K562 (cell line): ENCODE results near the gene PIF1.

Source experiments
- BRD4 ChIP-seq: fragments of 200-600 bp; sonication (generic); IDR thresholded peaks from 2 replicates; pipeline ENCODE4 v1.6.1; 2017; ENCODE audit warnings: inconsistent platforms
- EP300 ChIP-seq: IDR thresholded peaks from 2 replicates; pipeline ENCODE4 v1.6.1; 2012; ENCODE audit warnings: low read length, improper control_type of control experiment
- FOXK2 ChIP-seq, 2 experiments: fragments of 450-650 bp; IDR thresholded peaks in 1 of 2; conservative IDR thresholded peaks in 1 of 2; 2 replicates each; pipeline ENCODE4 v1.6.1; 2016; ENCODE audit warnings: low read depth in 2 of 2, mild to moderate bottlenecking in 1 of 2
- KLF10 ChIP-seq: fragments of 250-450 bp; sonication (Bioruptor Pico); IDR thresholded peaks from 2 replicates; pipeline ENCODE4 v1.6.1; 2021; ENCODE audit warnings: matching md5 sums
- POLR3A ChIP-seq: IDR thresholded peaks from 2 replicates; pipeline ENCODE4 v1.6.1; 2011; ENCODE audit warnings: borderline replicate concordance, mild to moderate bottlenecking, moderate library complexity; ENCODE audit not compliant: insufficient read length, insufficient read depth; ENCODE audit errors: extremely low read depth
- YY1 ChIP-seq, 3 experiments: IDR thresholded peaks; 2 replicates each; pipeline ENCODE4 v1.6.1; 2011; ENCODE audit warnings: low read length in 2 of 3, mild to moderate bottlenecking in 2 of 3, moderate library complexity in 2 of 3, borderline replicate concordance in 1 of 3, control low read depth in 1 of 3, low read depth in 1 of 3; ENCODE audit not compliant: insufficient read depth in 3 of 3, insufficient replicate concordance in 2 of 3, control insufficient read depth in 1 of 3, insufficient read length in 1 of 3; ENCODE audit errors: extremely low read depth in 1 of 3
- ZZZ3 ChIP-seq: fragments of 450-650 bp; IDR thresholded peaks from 2 replicates; pipeline ENCODE4 v1.6.1; 2016; ENCODE audit warnings: antibody characterized with exemption, mild to moderate bottlenecking, moderate library complexity
- TF ChIP-seq, protein P1 (sequence below), 3 experiments: IDR thresholded peaks in 2 of 3; conservative IDR thresholded peaks in 1 of 3; 2 replicates each; pipeline ENCODE4 v1.5.1; 2011 to 2012; ENCODE audit warnings: low read length in 3 of 3, mild to moderate bottlenecking in 3 of 3, control low read depth in 2 of 3, improper control_type of control experiment in 1 of 3, inconsistent platforms in 1 of 3, low read depth in 1 of 3, mixed read lengths in 1 of 3, moderate library complexity in 1 of 3; ENCODE audit not compliant: insufficient read depth in 2 of 3

DNA sequence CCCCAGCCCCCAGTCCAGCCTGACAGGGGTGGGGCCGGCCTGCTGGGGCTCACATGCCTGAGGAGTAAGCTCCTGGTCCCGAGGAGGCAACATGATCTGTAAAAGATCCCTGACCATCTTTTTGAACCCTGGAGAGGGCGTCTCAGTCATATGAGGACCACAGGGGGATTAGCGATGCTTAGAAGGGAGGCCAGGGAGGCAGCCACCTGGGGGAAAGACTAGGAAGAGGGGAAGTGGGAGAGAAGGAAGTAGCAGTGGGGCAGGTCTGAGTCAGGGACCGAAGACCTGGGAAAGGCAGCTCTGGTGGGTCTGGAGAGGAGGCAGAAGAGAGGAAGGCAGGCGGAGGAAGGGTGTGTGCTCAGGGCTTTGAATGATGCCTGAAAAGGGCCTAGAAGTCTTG, 18.9 kb downstream of the PIF1 start:
- no peak for TF ChIP-seq BRD4
- no peak for TF ChIP-seq POLR3A
- TF ChIP-seq ZZZ3 = no peak
- TF ChIP-seq EP300 = no peak
- TF ChIP-seq, protein P1, sequence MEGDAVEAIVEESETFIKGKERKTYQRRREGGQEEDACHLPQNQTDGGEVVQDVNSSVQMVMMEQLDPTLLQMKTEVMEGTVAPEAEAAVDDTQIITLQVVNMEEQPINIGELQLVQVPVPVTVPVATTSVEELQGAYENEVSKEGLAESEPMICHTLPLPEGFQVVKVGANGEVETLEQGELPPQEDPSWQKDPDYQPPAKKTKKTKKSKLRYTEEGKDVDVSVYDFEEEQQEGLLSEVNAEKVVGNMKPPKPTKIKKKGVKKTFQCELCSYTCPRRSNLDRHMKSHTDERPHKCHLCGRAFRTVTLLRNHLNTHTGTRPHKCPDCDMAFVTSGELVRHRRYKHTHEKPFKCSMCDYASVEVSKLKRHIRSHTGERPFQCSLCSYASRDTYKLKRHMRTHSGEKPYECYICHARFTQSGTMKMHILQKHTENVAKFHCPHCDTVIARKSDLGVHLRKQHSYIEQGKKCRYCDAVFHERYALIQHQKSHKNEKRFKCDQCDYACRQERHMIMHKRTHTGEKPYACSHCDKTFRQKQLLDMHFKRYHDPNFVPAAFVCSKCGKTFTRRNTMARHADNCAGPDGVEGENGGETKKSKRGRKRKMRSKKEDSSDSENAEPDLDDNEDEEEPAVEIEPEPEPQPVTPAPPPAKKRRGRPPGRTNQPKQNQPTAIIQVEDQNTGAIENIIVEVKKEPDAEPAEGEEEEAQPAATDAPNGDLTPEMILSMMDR (IDR thresholded peaks at IDR 0.05 in 2 of 3, conservative IDR thresholded peaks at IDR 0.05 in 1 of 3; ENCODE audit: insufficient read depth in 2 of 3, low read depth in 1 of 3, low read length in 3 of 3) = no peak
- no peak for TF ChIP-seq KLF10 (CRISPR knock-in tag)
- no peak for TF ChIP-seq FOXK2 (conservative IDR thresholded peaks at IDR 0.05 in 1 of 2, IDR thresholded peaks at IDR 0.05 in 1 of 2; ENCODE audit: low read depth in 2 of 2)
- no peak for TF ChIP-seq YY1 (IDR thresholded peaks at IDR 0.05; ENCODE audit: borderline replicate concordance in 1 of 3, control insufficient read depth in 1 of 3, extremely low read depth in 1 of 3, insufficient read depth in 3 of 3, insufficient read length in 1 of 3, insufficient replicate concordance in 2 of 3, low read depth in 1 of 3, low read length in 2 of 3)
